ENCODE data around the gene SERINC1.
A peak's percentile ranks its signal among the peaks of the same experiment; 100 is the strongest.

GRCh38 chr6:122476131-122476530 lies 4.5 kb upstream of the SERINC1 start:
- TF ChIP-seq, protein P1, sequence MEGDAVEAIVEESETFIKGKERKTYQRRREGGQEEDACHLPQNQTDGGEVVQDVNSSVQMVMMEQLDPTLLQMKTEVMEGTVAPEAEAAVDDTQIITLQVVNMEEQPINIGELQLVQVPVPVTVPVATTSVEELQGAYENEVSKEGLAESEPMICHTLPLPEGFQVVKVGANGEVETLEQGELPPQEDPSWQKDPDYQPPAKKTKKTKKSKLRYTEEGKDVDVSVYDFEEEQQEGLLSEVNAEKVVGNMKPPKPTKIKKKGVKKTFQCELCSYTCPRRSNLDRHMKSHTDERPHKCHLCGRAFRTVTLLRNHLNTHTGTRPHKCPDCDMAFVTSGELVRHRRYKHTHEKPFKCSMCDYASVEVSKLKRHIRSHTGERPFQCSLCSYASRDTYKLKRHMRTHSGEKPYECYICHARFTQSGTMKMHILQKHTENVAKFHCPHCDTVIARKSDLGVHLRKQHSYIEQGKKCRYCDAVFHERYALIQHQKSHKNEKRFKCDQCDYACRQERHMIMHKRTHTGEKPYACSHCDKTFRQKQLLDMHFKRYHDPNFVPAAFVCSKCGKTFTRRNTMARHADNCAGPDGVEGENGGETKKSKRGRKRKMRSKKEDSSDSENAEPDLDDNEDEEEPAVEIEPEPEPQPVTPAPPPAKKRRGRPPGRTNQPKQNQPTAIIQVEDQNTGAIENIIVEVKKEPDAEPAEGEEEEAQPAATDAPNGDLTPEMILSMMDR (IDR thresholded peaks at IDR 0.05) = peak in 5 of 7 experiments; percentile 12 to 38 (median 17)
- TF ChIP-seq POLR2A (IDR thresholded peaks at IDR 0.05) = no peak
